ENCODE measurements around the gene CWC25.
A peak's percentile ranks its signal among the peaks of the same experiment; 100 is the strongest.

The CWC25 gene

GRCh38 chr17:38800237-38800760, 24.8 kb downstream of the CWC25 start:
- Histone ChIP-seq H3K27me3 (ENCODE audit: insufficient read depth, low read length, poor library complexity) (no peaks in the 10 kb centered on the region), H2AFZ (ENCODE audit: low read depth, low read length) (peak overlapping the region; percentile 67), H3K4me1 (ENCODE audit: insufficient read depth, low read length) (peaks cover 40% of the 10 kb centered on the region), H3K4me2 (ENCODE audit: insufficient read depth, low read length) (peak overlapping the region; percentile 70), H3K9ac (ENCODE audit: low read depth, low read length) (peak overlapping the region; percentile 87), H4K20me1 (ENCODE audit: insufficient read depth, low read length) (peaks cover 34% of the 10 kb centered on the region), H3K9me3 (ENCODE audit: insufficient read depth, low read length, severe bottlenecking) (no peaks in the 10 kb centered on the region), H3K27ac (ENCODE audit: low read length) (peak overlapping the region; percentile 86), H3K36me3 (ENCODE audit: insufficient read depth, low read length) (peaks cover 66% of the 10 kb centered on the region), H3K79me2 (ENCODE audit: insufficient read depth, low read length) (peaks cover 40% of the 10 kb centered on the region), H3K4me3 (ENCODE audit: low read depth in 1 of 2, low read length in 2 of 2) (peak overlapping the region; percentile 34 to 83; a peak in 3 of 4 replicates)
- TF ChIP-seq CTCF (IDR thresholded peaks at IDR 0.05; ENCODE audit: borderline replicate concordance, extremely low read depth, low read length, poor library complexity, severe bottlenecking), result no peak
- TF ChIP-seq EZH2 (IDR thresholded peaks at IDR 0.05; ENCODE audit: borderline replicate concordance, low read depth, low read length, severe bottlenecking), result no peak
- ATAC-seq (ENCODE audit: insufficient read depth, low read depth) (no peak), DNase-seq (no peak)

GRCh38 chr17:38799501-38800236, 25.5 kb downstream of the CWC25 start, which contains the start of gene PIP4K2B:
TSS of gene PIP4K2B (minus strand) at chr17:38799556. CDS start at chr17:38799424, 132 bp downstream.
- peak within 1 kb of the TSS; percentile 79 for H2AFZ ChIP-seq (ENCODE audit: low read depth, low read length)
- peak within 1 kb of the TSS; percentile 86 for H3K4me2 ChIP-seq (ENCODE audit: insufficient read depth, low read length)
- ATAC-seq (ENCODE audit: insufficient read depth, low read depth), result peak; percentile 88
- peak within 1 kb of the TSS; percentile 86 for H3K27ac ChIP-seq (ENCODE audit: low read length)
- H4K20me1 ChIP-seq (ENCODE audit: insufficient read depth, low read length), result peaks cover 37% of the 10 kb centered on the region
- H3K4me3 ChIP-seq (ENCODE audit: low read depth in 1 of 2, low read length in 2 of 2), result peak within 1 kb of the TSS; percentile 76 to 83
- H3K79me2 ChIP-seq (ENCODE audit: insufficient read depth, low read length), result peaks cover 45% of the 10 kb centered on the region
- DNase-seq, result peak; percentile 96
- no peaks in the 10 kb centered on the region for H3K9me3 ChIP-seq (ENCODE audit: insufficient read depth, low read length, severe bottlenecking)
- H3K36me3 ChIP-seq (ENCODE audit: insufficient read depth, low read length), result peaks cover 63% of the 10 kb centered on the region
- H3K4me1 ChIP-seq (ENCODE audit: insufficient read depth, low read length), result peaks cover 40% of the 10 kb centered on the region
- no peaks in the 10 kb centered on the region for H3K27me3 ChIP-seq (ENCODE audit: insufficient read depth, low read length, poor library complexity)
- no peak for TF ChIP-seq CTCF (IDR thresholded peaks at IDR 0.05; ENCODE audit: borderline replicate concordance, extremely low read depth, low read length, poor library complexity, severe bottlenecking)
- no peak for TF ChIP-seq EZH2 (IDR thresholded peaks at IDR 0.05; ENCODE audit: borderline replicate concordance, low read depth, low read length, severe bottlenecking)
- peak within 1 kb of the TSS; percentile 87 for H3K9ac ChIP-seq (ENCODE audit: low read depth, low read length)

- ATAC-seq (ENCODE audit: insufficient read depth, low read depth), result peak; percentile 59
- peak overlapping the region; percentile 79 for H2AFZ ChIP-seq (ENCODE audit: low read depth, low read length)
- peaks cover 60% of the 10 kb centered on the region for H3K36me3 ChIP-seq (ENCODE audit: insufficient read depth, low read length)
- peak; percentile 77 for DNase-seq
- H4K20me1 ChIP-seq (ENCODE audit: insufficient read depth, low read length), result peaks cover 37% of the 10 kb centered on the region
- peak overlapping the region; percentile 76 to 83 for H3K4me3 ChIP-seq (ENCODE audit: low read depth in 1 of 2, low read length in 2 of 2)
- H3K79me2 ChIP-seq (ENCODE audit: insufficient read depth, low read length), result peaks cover 53% of the 10 kb centered on the region
- no peak for TF ChIP-seq CTCF (IDR thresholded peaks at IDR 0.05; ENCODE audit: borderline replicate concordance, extremely low read depth, low read length, poor library complexity, severe bottlenecking)
- TF ChIP-seq EZH2 (IDR thresholded peaks at IDR 0.05; ENCODE audit: borderline replicate concordance, low read depth, low read length, severe bottlenecking), result no peak
- H3K4me2 ChIP-seq (ENCODE audit: insufficient read depth, low read length), result peak overlapping the region; percentile 86
- peak overlapping the region; percentile 87 for H3K9ac ChIP-seq (ENCODE audit: low read depth, low read length)
- no peaks in the 10 kb centered on the region for H3K9me3 ChIP-seq (ENCODE audit: insufficient read depth, low read length, severe bottlenecking)
- no peaks in the 10 kb centered on the region for H3K27me3 ChIP-seq (ENCODE audit: insufficient read depth, low read length, poor library complexity)
- H3K4me1 ChIP-seq (ENCODE audit: insufficient read depth, low read length), result peaks cover 40% of the 10 kb centered on the region
- H3K27ac ChIP-seq (ENCODE audit: low read length), result peak overlapping the region; percentile 80
Measured at GRCh38 chr17:38798614-38799500, 26.3 kb downstream of the CWC25 start.
